HepG2 (cell line): Measurements from ENCODE around the gene TBCEL. TPM values are rescaled to one million over a fixed set of nuclear protein-coding genes. Genes with fewer than 3 reads are reported as not detected.

Experiments
- ATAC-seq: fragments of 200-7000 bp; cut with Tn5 transposase; 3 replicates; pipeline ENCODE4 v1.9.1; 2020; ENCODE audit warnings: mild to moderate bottlenecking, moderate library complexity
- BruUV-seq: library from RNA; stranded (reverse); fragments of 400-500 nt; replicated peaks from 2 replicates; lab custom pipeline; 2021; lab: Mats Ljungman, UMichigan
- CTCF ChIA-PET: fragments of 300-600 bp; formaldehyde crosslinking; extraction: SDS; loops from one replicate; lab custom pipeline; 2021; ENCODE audit warnings: low total read pairs, inconsistent platforms, low intra/inter-chr PET ratio; lab: Yijun Ruan, JAX
- POLR2A ChIA-PET: fragments of 350-600 bp; sonication (Branson Sonifier 250); formaldehyde crosslinking; loops from one replicate; lab custom pipeline; 2020; ENCODE audit warnings: antibody characterized with exemption, inconsistent platforms; lab: Yijun Ruan, JAX
- DNase-seq: peaks from one replicate; pipeline ENCODE4 v3.0.0-alpha.2; 2015; ENCODE audit warnings: low spot score
- FAIRE-seq: peaks from 3 replicates; lab custom pipeline; 2011; peaks lifted over from hg19 to GRCh38; lab: Jason Lieb, UNC
- H2AFZ ChIP-seq: one replicate; pipeline ENCODE4 v1.6.1; 2011; ENCODE audit warnings: low read length, inconsistent platforms
- H3K27ac ChIP-seq: fragments of 300-600 bp; 3 replicates; pipeline ENCODE4 v1.8.0; 2011; ENCODE audit warnings: mixed run types, mild to moderate bottlenecking, mixed read lengths, low read length, inconsistent platforms; ENCODE audit not compliant: insufficient read depth; ENCODE audit errors: extremely low read length
- H3K27me3 ChIP-seq, 2 experiments: fragments of 200-600 bp in 1 of 2; 2 replicates in 1 of 2; 3 replicates in 1 of 2; pipeline versions ENCODE4 v1.6.0 to v1.8.0; 2011; ENCODE audit warnings: low read length in 2 of 2, mild to moderate bottlenecking in 2 of 2, moderate library complexity in 2 of 2, inconsistent platforms in 1 of 2; ENCODE audit not compliant: insufficient read depth in 2 of 2, control insufficient read depth in 1 of 2
- H3K36me3 ChIP-seq, 2 experiments: fragments of 200-600 bp in 1 of 2; replicated peaks in 1 of 2; 2 replicates in 1 of 2; 3 replicates in 1 of 2; pipeline versions ENCODE4 v1.5.1 to v1.8.0; 2011; ENCODE audit warnings: low read length in 2 of 2, inconsistent platforms in 1 of 2; ENCODE audit not compliant: insufficient read depth in 2 of 2, control insufficient read depth in 1 of 2
- H3K4me1 ChIP-seq: 2 replicates; pipeline ENCODE4 v1.5.1; 2012; ENCODE audit warnings: low read length, inconsistent platforms; ENCODE audit not compliant: insufficient read depth
- H3K4me2 ChIP-seq: 2 replicates; pipeline ENCODE4 v1.6.0; 2011; ENCODE audit warnings: low read depth, low read length, inconsistent platforms
- H3K4me3 ChIP-seq, 3 experiments: fragments of 200-600 bp in 1 of 3; sonication (generic), shearing (Covaris generic) in 1 of 3; replicated peaks in 1 of 3; 2 replicates each; pipeline ENCODE4 v1.5.1; 2011 to 2016; ENCODE audit warnings: low read length in 3 of 3, inconsistent platforms in 2 of 3, low read depth in 2 of 3, mild to moderate bottlenecking in 2 of 3, control low read depth in 1 of 3, mixed read lengths in 1 of 3; ENCODE audit not compliant: insufficient read depth in 1 of 3
- H3K79me2 ChIP-seq: one replicate; pipeline ENCODE4 v1.6.1; 2011; ENCODE audit warnings: low read length, inconsistent platforms; ENCODE audit not compliant: insufficient read depth
- H3K9ac ChIP-seq: 2 replicates; pipeline ENCODE4 v1.6.0; 2011; ENCODE audit warnings: mild to moderate bottlenecking, low read depth, low read length, inconsistent platforms; ENCODE audit not compliant: insufficient read depth
- H3K9me3 ChIP-seq: 2 replicates; pipeline ENCODE4 v1.5.1; 2012; ENCODE audit warnings: mild to moderate bottlenecking, low read length
- H4K20me1 ChIP-seq: 2 replicates; pipeline ENCODE4 v1.6.0; 2011; ENCODE audit warnings: inconsistent platforms, mild to moderate bottlenecking, low read length, moderate library complexity; ENCODE audit not compliant: insufficient read depth
- CREB1 ChIP-seq, 2 experiments: fragments of 450-650 bp in 1 of 2; IDR thresholded peaks; 2 replicates each; pipeline ENCODE4 v1.6.1; 2016 to 2017; ENCODE audit warnings: control low read depth in 1 of 2, mild to moderate bottlenecking in 1 of 2, missing compliant biosample characterization in 1 of 2, missing genetic modification characterization in 1 of 2
- CSRNP1 ChIP-seq: sonication (generic); formaldehyde crosslinking; IDR thresholded peaks from 2 replicates; pipeline ENCODE4 v1.8.1; 2023; ENCODE audit warnings: mild to moderate bottlenecking, missing genetic modification reagents
- ELF1 ChIP-seq: sonication (generic); formaldehyde crosslinking; IDR thresholded peaks from 2 replicates; pipeline ENCODE4 v1.4.0; 2020; ENCODE audit warnings: missing genetic modification reagents
- HOXA5 ChIP-seq: sonication (generic); formaldehyde crosslinking; IDR thresholded peaks from 2 replicates; pipeline ENCODE4 v1.4.0; 2020; ENCODE audit warnings: missing genetic modification reagents
- RAD21 ChIP-seq: fragments of 450-650 bp; formaldehyde crosslinking; IDR thresholded peaks from 2 replicates; pipeline ENCODE4 v1.5.0; 2020; ENCODE audit warnings: mild to moderate bottlenecking
- TEAD3 ChIP-seq: optimal IDR thresholded peaks from 2 replicates; pipeline ENCODE3; 2016; ENCODE audit warnings: borderline replicate concordance
- ZFP62 ChIP-seq: sonication (generic); formaldehyde crosslinking; IDR thresholded peaks from 2 replicates; pipeline ENCODE4 v1.4.0; 2020; ENCODE audit warnings: missing genetic modification reagents
- ZFX ChIP-seq: sonication (generic); formaldehyde crosslinking; IDR thresholded peaks from 2 replicates; pipeline ENCODE4 v1.4.0; 2020; ENCODE audit warnings: mild to moderate bottlenecking, low read depth, missing genetic modification reagents, moderate library complexity
- ZNF225 ChIP-seq: sonication (generic); formaldehyde crosslinking; IDR thresholded peaks from 2 replicates; pipeline ENCODE4 v1.4.0; 2020; ENCODE audit warnings: mild to moderate bottlenecking, missing genetic modification reagents
- ZNF251 ChIP-seq: sonication (generic); formaldehyde crosslinking; IDR thresholded peaks from 2 replicates; pipeline ENCODE4 v1.9.0; 2021; ENCODE audit warnings: mild to moderate bottlenecking, missing genetic modification reagents
- in situ Hi-C: cut with HindIII; loops from 2 replicates; pipeline ENCODE4 v1.10.0; 2017; ENCODE audit warnings: low pct_unique_long_range_greater_than_20kb; ENCODE audit not compliant: extremely low pct_ligation_motif_present
- intact Hi-C: fragments of 100-400 bp; cut with micrococcal nuclease; formaldehyde crosslinking; loops from one replicate; pipeline ENCODE4 v1.10.0; 2022; ENCODE audit not compliant: unreplicated experiment
- polyA plus RNA-seq, 8 experiments: library from polyadenylated mRNA; depleted of rRNA in 3 of 8; stranded (reverse) in 7 of 8; unstranded in 1 of 8; fragments of >200 nt; fragmentation: Illumina TruSeq in 4 of 8; extraction: Trizol in 4 of 8; gene quantifications; 2 replicates each; pipeline versions ENCODE4 v1.2.1 to v1.2.3, GENCODE V29; 2011 to 2016; ENCODE audit warnings: low read depth in 4 of 8, missing spikeins in 1 of 8, mixed read lengths in 1 of 8; ENCODE audit not compliant: insufficient read depth in 1 of 8
- total RNA-seq, 5 experiments: library from RNA; depleted of rRNA; stranded (reverse); fragments of >200 nt; fragmentation: Illumina TruSeq; extraction: Trizol; gene quantifications; 2 replicates each; pipeline ENCODE4 v1.2.3, GENCODE V29; 2016; ENCODE audit warnings: low read depth in 1 of 5

The TBCEL gene
- total and polyA plus RNA-seq, 2 of the 13 experiments (the other 11 are each of a cell fraction or from before 2014, with no cell fraction given): 6.1 to 12.5 TPM

GRCh38 chr11:121008551-121008950, 15.4 kb upstream of the TBCEL start:
- Histone ChIP-seq H4K20me1 (no peaks in the 10 kb centered on the region), H3K9me3 (no peaks in the 10 kb centered on the region), H3K27me3 (0 out of 5 replicates have a peak, but pooled peaks cover 0 to 3% of the 10 kb centered on the region in 2 experiments), H3K4me1 (no peaks in the 10 kb centered on the region), H3K27ac (no peak overlapping the region), H3K36me3 (no peaks in the 10 kb centered on the region), H3K79me2 (no peaks in the 10 kb centered on the region), H2AFZ (no peak overlapping the region), H3K4me2 (no peak overlapping the region), H3K4me3 (no peak overlapping the region), H3K9ac (no peak overlapping the region)
- BruUV-seq: no TSS peak
- TF ChIP-seq CREB1 (IDR thresholded peaks at IDR 0.05) (no peak), CREB1 (CRISPR knock-in tag; IDR thresholded peaks at IDR 0.05) (no peak), ZFP62 (no peak), ZNF225 (CRISPR knock-in tag) (no peak), ELF1 (CRISPR knock-in tag) (no peak), ZFX (CRISPR knock-in tag) (no peak), ZNF251 (no peak), CSRNP1 (CRISPR knock-in tag) (no peak), TEAD3 (CRISPR knock-in tag) (no peak), HOXA5 (CRISPR knock-in tag) (no peak), RAD21 (CRISPR knock-in tag) (no peak)
- intact Hi-C loops: no loop called here
- FAIRE-seq (no peak), ATAC-seq (no peak), DNase-seq (no peak)
- ChIA-PET CTCF (no interaction called here), POLR2A (no interaction called here)
- in situ Hi-C loops: no loop called here
